ENCODE results near the gene TINCR.

The TINCR gene

GRCh38 chr19:5553892-5554291, 13.9 kb downstream of the TINCR start:
- TF ChIP-seq CTCF (IDR thresholded peaks at IDR 0.05; ENCODE audit: control extremely low read depth, extremely low read depth, low read depth, missing control alignments): no peak
- CTCF ChIA-PET: no interaction called here
- no peak for DNase-seq (ENCODE audit: extremely low spot score)
- POLR2A ChIA-PET: no interaction called here

- no peak for DNase-seq (ENCODE audit: extremely low spot score)
- peak; percentile 46 for TF ChIP-seq CTCF (IDR thresholded peaks at IDR 0.05; ENCODE audit: control extremely low read depth, extremely low read depth, low read depth, missing control alignments)
- ChIA-PET CTCF (interaction anchor here (0.7 to 1.7 kb wide), 7 partner anchors 10 to 247 kb away, joined by 3 to 4 read pairs (median 3); no protein-coding TSS in a partner anchor), POLR2A (no interaction called here)
Measured at GRCh38 chr19:5547881-5548280, 19.9 kb downstream of the TINCR start.

- ChIA-PET CTCF (interaction anchor here (1.1 kb wide), 1 partner anchor 33 kb away, joined by 5 read pairs; no protein-coding TSS in a partner anchor), POLR2A (no interaction called here)
- TF ChIP-seq CTCF (IDR thresholded peaks at IDR 0.05; ENCODE audit: control extremely low read depth, extremely low read depth, low read depth, missing control alignments): no peak
- no peak for DNase-seq (ENCODE audit: extremely low spot score)
Measured at GRCh38 chr19:5545984-5546383, 21.8 kb downstream of the TINCR start.

GRCh38 chr19:5545051-5545450, 22.7 kb downstream of the TINCR start:
- ChIA-PET POLR2A (no interaction called here), CTCF (no interaction called here)
- DNase-seq (ENCODE audit: extremely low spot score): no peak
- TF ChIP-seq CTCF (IDR thresholded peaks at IDR 0.05; ENCODE audit: control extremely low read depth, extremely low read depth, low read depth, missing control alignments): no peak

GRCh38 chr19:5542665-5543064, 25.1 kb downstream of the TINCR start:
- ChIA-PET POLR2A (no interaction called here), CTCF (no interaction called here)
- no peak for TF ChIP-seq CTCF (IDR thresholded peaks at IDR 0.05; ENCODE audit: control extremely low read depth, extremely low read depth, low read depth, missing control alignments)
- DNase-seq (ENCODE audit: extremely low spot score): no peak

- CTCF ChIA-PET: no interaction called here
- TF ChIP-seq CTCF (IDR thresholded peaks at IDR 0.05; ENCODE audit: control extremely low read depth, extremely low read depth, low read depth, missing control alignments): no peak
- POLR2A ChIA-PET: no interaction called here
- DNase-seq (ENCODE audit: extremely low spot score): no peak
Measured at GRCh38 chr19:5541456-5541855, 26.3 kb downstream of the TINCR start.

GRCh38 chr19:5540208-5540607, 27.5 kb downstream of the TINCR start:
- CTCF ChIA-PET: interaction anchor here (1.1 to 1.2 kb wide), 3 partner anchors 17 to 24 kb away, joined by 3 read pairs; no protein-coding TSS in a partner anchor
- DNase-seq (ENCODE audit: extremely low spot score): no peak
- no peak for TF ChIP-seq CTCF (IDR thresholded peaks at IDR 0.05; ENCODE audit: control extremely low read depth, extremely low read depth, low read depth, missing control alignments)
- POLR2A ChIA-PET: no interaction called here
